Activated naive CD8-positive, alpha-beta T cell (primary cell): Measurements from ENCODE around the gene INPP1.
"Not testable (repeated sequence)": the region's sequence is repeated elsewhere in the genome, so short reads cannot be mapped to it uniquely, and the experiment has no call there.

Source experiments
- H3K27ac Mint-ChIP-seq: one replicate; pipeline ENCODE4 v1.8.0; 2021; ENCODE audit warnings: mixed read lengths
- H3K27me3 Mint-ChIP-seq: one replicate; pipeline ENCODE4 v1.8.0; 2021; ENCODE audit warnings: mixed read lengths
- H3K36me3 Mint-ChIP-seq: one replicate; pipeline ENCODE4 v1.8.0; 2021; ENCODE audit warnings: mixed read lengths
- H3K4me1 Mint-ChIP-seq: one replicate; pipeline ENCODE4 v1.8.0; 2021; ENCODE audit warnings: low read depth, mixed read lengths
- H3K4me3 Mint-ChIP-seq: one replicate; pipeline ENCODE4 v1.8.0; 2021; ENCODE audit warnings: mild to moderate bottlenecking, mixed read lengths
- H3K9me3 Mint-ChIP-seq: one replicate; pipeline ENCODE4 v1.8.0; 2021; ENCODE audit warnings: low read depth, mixed read lengths

Gene INPP1

DNA sequence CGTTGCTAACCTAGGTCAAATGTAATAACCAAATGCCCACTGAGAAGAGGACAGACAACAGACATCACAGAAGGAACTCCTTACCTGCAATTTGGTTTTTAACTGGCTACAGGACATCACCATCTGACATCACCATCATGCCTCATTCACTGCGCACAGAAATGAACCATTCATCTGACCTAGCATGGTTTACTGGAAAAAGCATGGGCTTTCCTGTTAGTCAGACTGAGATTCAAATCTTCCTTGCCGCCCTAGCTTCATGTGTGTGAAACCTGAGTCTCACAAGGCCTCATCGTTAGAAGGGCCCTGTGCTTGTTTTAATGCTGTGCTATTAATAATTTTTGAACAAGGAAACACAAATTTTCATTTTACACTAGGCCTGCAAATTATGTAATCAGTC lies 22.7 kb upstream of the INPP1 start:
- Mint-ChIP-seq H3K36me3 (no peaks in the 10 kb centered on the region), H3K27ac (peak overlapping the region; percentile 94), H3K4me1 (peaks cover 40% of the 10 kb centered on the region), H3K27me3 (peaks cover 2% of the 10 kb centered on the region), H3K4me3 (peak overlapping the region; percentile 96), H3K9me3 (no peaks in the 10 kb centered on the region)

DNA sequence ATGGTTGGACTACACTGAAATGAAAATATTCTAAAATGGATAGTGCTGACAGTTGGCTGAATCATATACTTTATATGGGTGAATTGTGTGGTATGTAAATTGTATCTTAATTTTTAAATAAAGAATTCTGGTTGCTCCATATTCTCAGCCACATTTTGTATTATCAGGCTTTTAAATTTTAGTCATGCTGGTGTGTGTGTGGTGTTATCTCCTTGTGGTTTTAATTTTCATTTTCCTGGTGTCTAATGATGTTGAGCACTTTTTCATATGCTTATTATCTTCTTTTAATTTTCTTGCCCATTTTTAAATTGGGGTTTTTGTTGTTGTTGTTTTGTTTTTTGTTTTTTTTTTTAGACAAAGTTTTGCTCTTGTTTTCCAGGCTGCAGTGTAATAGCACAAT lies 20.0 kb upstream of the INPP1 start:
- peaks cover 24% of the 10 kb centered on the region for H3K4me1 Mint-ChIP-seq
- no peak overlapping the region for H3K27ac Mint-ChIP-seq
- no peak overlapping the region for H3K4me3 Mint-ChIP-seq
- no peaks in the 10 kb centered on the region for H3K9me3 Mint-ChIP-seq
- no peaks in the 10 kb centered on the region for H3K36me3 Mint-ChIP-seq
- peaks cover 8% of the 10 kb centered on the region for H3K27me3 Mint-ChIP-seq

DNA sequence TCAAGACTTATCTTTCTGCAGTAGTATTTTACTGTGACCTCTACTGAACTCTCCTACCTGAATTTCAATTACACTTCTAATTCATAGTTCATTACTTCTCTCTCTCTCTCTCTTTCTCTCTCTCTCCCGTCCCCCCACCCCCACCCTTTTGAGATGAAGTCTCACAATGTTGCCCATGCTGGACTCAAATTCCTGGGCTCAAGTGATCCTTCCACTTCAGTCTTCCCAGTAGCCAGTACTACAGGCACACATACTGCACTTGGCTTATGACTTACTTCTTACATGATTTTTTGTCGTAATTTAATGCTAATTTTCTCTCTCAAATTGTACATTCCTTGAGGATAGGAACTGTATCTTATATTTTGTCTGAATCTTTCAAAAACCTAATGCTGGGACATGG lies 17.8 kb upstream of the INPP1 start:
- H3K27ac Mint-ChIP-seq = no peak overlapping the region
- H3K4me1 Mint-ChIP-seq = peaks cover 4% of the 10 kb centered on the region
- H3K36me3 Mint-ChIP-seq = no peaks in the 10 kb centered on the region
- no peaks in the 10 kb centered on the region for H3K9me3 Mint-ChIP-seq
- H3K4me3 Mint-ChIP-seq = no peak overlapping the region
- H3K27me3 Mint-ChIP-seq = peaks cover 14% of the 10 kb centered on the region

DNA sequence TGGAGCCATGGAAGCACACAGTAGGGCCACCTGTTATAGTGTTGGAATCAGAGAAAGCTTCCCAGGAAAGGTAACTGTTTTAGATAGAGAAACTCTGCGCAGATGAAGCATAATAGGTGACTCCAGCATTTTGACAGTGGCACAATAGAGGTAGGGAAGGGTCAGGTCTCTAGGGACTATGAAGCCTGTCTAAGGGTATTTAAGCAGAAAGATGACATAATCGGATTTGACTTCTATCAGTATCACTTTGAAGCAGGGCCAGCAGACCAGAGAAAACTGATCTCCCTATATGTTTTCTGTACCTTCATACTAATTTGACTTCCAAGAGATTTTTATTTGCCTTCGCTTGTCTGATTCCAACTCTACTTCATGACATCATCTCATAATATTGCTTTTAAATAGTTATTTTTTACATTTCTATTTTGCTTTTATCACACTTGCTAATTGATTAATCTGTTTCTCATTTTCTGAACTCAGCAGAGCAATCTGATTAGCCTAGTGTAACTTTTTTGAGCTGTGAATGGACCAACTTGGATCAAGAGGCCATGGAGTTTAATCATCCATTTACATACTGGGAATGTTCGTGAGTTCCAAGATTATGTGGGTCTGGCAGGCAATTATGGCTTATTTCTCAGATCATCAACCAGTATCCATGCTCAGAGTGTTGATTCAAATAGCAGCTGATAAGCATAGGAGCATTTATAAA lies 15.4 kb upstream of the INPP1 start:
- Mint-ChIP-seq H3K4me3 (no peak overlapping the region), H3K9me3 (no peaks in the 10 kb centered on the region), H3K27me3 (peaks cover 14% of the 10 kb centered on the region), H3K4me1 (no peaks in the 10 kb centered on the region), H3K27ac (no peak overlapping the region), H3K36me3 (no peaks in the 10 kb centered on the region)

DNA sequence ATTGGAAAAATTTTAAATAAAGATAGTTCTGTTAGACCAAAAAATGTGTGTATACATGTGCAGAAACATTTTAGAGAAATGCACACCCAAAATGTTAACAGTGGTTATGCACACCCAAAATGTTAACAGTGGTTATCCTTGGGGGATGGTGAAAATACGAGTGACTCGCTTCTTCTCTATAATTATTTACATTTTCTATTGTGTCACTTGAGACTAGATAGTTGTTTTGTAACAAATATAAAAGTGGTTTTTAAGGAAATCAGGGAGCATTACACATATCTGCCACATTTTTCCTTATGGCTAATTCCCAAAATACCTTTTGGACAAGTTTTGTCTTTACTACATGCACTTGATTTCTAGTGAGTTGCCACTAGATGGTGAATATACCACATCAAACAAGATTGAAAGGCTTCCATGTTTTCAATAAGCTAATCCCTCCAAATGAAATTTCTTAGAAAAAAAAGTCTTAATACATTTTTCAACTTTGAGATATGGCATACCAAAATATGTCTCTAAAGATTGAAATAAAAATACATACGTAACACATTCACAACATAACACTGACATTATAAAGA lies 14.7 kb upstream of the INPP1 start:
- no peaks in the 10 kb centered on the region for H3K36me3 Mint-ChIP-seq
- H3K4me1 Mint-ChIP-seq = no peaks in the 10 kb centered on the region
- H3K27me3 Mint-ChIP-seq = peaks cover 14% of the 10 kb centered on the region
- no peak overlapping the region for H3K4me3 Mint-ChIP-seq
- no peak overlapping the region for H3K27ac Mint-ChIP-seq
- H3K9me3 Mint-ChIP-seq = no peaks in the 10 kb centered on the region

DNA sequence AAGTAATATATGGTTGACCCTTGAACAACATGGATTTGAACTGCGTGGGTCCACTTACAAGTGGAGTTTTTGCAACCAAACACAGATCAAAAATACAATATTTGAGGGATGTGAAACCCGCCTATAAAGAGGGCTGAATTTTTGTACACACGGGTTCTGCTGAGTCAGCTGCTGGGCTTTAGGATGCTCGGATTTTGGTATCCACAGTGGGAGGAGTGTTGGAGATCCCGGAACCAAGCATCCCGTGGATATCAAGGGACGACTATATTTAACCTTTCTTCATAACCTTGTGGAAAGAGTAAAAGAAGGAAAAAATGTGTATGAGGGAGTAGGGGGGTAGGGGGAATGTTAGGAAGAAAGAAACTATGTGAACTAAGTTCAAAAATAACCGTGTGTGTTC lies 10.0 kb upstream of the INPP1 start:
- no peaks in the 10 kb centered on the region for H3K36me3 Mint-ChIP-seq
- no peak overlapping the region for H3K27ac Mint-ChIP-seq
- no peaks in the 10 kb centered on the region for H3K9me3 Mint-ChIP-seq
- no peak overlapping the region for H3K4me3 Mint-ChIP-seq
- H3K27me3 Mint-ChIP-seq = peaks cover 6% of the 10 kb centered on the region
- no peaks in the 10 kb centered on the region for H3K4me1 Mint-ChIP-seq

DNA sequence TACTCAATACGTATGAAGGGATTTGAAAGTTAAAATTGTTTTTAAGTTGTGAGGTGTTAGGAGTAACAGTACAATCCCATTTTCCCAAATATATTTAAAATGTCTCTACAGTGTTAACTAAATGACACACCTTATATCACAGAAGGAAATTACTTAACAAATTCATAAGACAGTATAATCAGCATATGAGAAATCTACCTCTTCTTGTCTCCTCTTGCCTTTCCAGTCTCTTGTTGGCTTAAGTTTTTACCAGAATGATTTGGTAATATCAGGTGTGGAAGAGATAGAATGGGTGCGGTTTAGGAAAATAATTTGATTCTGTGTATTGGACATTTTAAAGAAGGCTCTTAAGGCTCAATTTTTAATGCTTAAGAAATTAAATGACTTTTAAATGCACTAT lies 9.5 kb upstream of the INPP1 start:
- H3K27me3 Mint-ChIP-seq = peaks cover 6% of the 10 kb centered on the region
- H3K4me3 Mint-ChIP-seq = no peak overlapping the region
- no peak overlapping the region for H3K27ac Mint-ChIP-seq
- H3K4me1 Mint-ChIP-seq = no peaks in the 10 kb centered on the region
- H3K36me3 Mint-ChIP-seq = no peaks in the 10 kb centered on the region
- no peaks in the 10 kb centered on the region for H3K9me3 Mint-ChIP-seq

DNA sequence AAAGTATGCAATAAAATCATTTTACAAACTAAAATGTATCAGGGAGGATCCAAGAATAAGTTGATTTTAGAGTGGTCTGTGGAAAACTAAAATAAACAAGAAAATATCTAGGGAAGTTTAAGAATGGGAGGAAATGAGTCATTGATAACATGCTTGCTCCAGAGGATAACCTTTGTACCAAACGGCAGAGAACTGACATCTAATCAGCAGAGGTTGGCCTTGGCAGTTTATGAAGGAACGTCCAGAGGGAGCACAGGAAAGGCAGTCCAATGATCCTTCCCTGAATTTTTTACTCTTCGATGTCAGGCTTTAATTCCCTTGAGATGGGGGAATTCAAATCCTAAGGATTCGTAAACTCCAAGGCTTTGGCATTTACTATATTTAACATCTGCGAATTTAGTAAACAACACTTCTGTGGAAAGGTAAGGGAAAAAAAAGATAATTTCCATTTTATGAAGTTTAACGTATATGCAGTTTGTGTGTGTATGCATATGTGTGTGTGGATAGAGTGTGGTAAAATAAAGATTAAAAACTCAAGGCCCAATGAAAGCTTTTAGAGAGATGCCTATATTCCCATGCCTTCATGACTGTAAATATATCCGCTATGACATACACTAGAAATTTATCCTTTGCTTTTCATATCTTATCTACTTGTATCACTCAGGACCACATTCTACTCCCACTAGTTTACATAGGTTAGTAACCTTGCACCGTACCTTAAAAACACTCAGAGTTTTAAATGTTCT lies 8.7 kb upstream of the INPP1 start:
- Mint-ChIP-seq H3K36me3 (no peaks in the 10 kb centered on the region), H3K9me3 (no peaks in the 10 kb centered on the region), H3K4me1 (no peaks in the 10 kb centered on the region), H3K4me3 (no peak overlapping the region), H3K27me3 (peaks cover 2% of the 10 kb centered on the region), H3K27ac (no peak overlapping the region)

DNA sequence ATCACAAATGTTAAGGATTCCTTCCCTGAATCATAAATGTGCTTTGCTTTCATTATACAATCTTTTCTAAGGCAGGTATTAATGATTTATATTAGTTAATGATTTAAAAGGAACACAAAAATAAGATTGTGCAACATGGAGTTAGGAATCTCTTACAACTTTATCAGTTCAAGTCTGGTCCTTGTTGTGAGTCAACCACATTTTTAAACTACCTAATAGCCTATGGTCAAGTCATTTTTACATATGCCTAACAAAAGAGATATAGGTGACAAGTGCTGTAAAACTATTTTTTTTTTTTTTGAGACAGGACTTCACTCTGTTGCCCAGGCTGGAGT lies 8.2 kb upstream of the INPP1 start:
- H3K27ac Mint-ChIP-seq = no peak overlapping the region

DNA sequence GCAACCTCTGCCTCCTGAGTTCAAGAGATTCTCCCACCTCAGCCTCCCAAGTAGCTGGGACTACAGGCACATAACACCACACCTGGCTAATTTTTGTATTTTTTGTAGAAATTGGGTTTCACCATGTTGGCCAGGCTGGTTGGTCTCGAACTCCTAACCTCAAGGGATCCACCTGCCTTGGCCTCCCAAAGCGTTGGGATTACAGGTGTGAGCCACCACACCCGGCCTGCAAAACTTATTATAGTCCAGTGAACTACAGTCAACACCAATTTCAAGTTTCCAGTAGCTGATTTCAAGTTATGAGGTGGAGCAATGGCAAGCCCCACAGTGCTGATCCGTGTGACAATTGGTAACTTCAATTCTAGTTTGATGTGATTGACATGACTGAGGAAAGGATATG lies 7.8 kb upstream of the INPP1 start:
- not testable (repeated sequence) for H3K36me3 Mint-ChIP-seq, H3K4me1 Mint-ChIP-seq, H3K4me3 Mint-ChIP-seq, H3K27ac Mint-ChIP-seq, H3K27me3 Mint-ChIP-seq, H3K9me3 Mint-ChIP-seq

More for the DNA sequence above, 8.2 kb upstream of the INPP1 start:
- Mint-ChIP-seq H3K9me3 (no peaks in the 10 kb centered on the region), H3K4me1 (no peaks in the 10 kb centered on the region), H3K36me3 (no peaks in the 10 kb centered on the region), H3K4me3 (no peak overlapping the region), H3K27me3 (no peaks in the 10 kb centered on the region)

DNA sequence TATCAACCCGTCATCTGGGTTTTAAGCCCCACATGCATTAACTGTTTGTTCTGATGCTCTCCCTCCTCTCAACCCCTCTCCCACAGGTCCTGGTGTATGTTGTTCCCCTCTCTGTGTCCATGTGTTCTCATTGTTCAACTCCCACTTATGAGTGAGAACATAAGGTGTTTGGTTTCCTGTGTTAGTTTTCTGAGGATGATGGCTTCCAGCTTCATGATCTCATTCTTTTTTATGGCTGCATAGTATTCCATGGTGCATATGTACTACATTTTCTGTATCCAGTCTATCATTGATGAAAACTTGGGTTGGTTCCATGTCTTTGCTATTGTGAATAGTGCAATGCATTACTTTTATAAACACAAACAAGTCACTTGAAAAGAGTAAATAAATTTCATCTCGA lies 7.0 kb upstream of the INPP1 start:
- Mint-ChIP-seq H3K27ac (no peak overlapping the region), H3K27me3 (no peaks in the 10 kb centered on the region), H3K4me3 (no peak overlapping the region), H3K36me3 (no peaks in the 10 kb centered on the region), H3K9me3 (no peaks in the 10 kb centered on the region), H3K4me1 (no peaks in the 10 kb centered on the region)

DNA sequence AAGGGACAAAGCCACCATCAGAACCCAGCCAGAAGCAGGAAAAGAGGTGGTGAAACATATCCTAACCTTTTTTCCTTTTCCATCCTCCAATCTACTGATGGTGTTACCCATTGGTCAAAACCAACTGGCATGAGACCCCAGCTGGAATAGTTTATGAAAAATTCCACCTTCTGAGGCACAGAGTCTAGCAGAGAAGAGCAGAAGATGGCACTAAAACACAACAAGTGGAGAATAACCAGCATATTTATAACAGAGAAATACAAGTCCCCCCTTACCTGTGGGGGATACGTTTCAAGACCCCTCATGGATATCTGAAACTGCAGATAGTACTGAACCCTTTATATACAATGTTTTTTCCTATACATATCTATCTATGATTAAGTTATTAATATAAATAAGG lies 4.9 kb upstream of the INPP1 start:
- Mint-ChIP-seq H3K4me3 (no peak overlapping the region), H3K9me3 (no peaks in the 10 kb centered on the region), H3K4me1 (peaks cover 3% of the 10 kb centered on the region), H3K27ac (no peak overlapping the region), H3K27me3 (no peaks in the 10 kb centered on the region), H3K36me3 (no peaks in the 10 kb centered on the region)

DNA sequence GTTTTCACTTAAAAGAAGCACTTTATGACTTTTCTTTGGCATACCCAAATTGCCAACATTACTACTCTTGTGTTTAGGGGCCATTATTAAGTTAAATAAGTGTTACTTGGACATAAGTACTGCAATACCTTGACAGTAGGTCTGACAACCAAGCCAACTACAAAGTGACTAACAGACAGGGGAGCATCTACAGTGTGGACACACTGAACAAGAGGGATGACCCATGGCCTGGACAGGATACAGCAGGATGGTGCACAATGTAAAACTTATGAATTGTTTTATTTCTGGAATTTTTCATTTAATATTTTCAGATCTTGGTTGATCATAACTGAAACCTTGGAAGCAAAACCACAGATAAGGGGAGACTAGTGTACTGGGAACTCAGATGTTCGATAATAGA lies 4.0 kb upstream of the INPP1 start:
- peaks cover 6% of the 10 kb centered on the region for H3K4me1 Mint-ChIP-seq
- H3K4me3 Mint-ChIP-seq = no peak overlapping the region
- H3K36me3 Mint-ChIP-seq = no peaks in the 10 kb centered on the region
- H3K27ac Mint-ChIP-seq = no peak overlapping the region
- H3K27me3 Mint-ChIP-seq = no peaks in the 10 kb centered on the region
- no peaks in the 10 kb centered on the region for H3K9me3 Mint-ChIP-seq

DNA sequence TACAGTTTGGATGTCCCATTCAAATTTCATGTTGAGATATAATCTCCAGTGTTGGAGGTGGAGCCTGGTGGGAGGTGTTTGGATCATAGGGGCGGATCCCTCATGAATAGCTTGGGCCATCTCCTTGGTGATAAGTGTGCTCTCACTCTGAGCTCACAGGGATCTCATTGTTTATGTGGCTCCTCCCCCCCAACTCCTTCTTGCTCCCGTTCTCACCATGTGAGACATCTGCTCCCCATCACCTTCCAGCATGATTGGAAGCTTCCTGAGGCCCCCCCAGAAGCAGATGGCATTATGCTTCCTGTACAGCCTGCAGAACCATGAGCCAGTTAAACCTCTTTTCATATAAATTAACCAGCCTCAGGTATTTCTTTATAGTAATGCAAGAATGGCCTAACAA lies 3.0 kb upstream of the INPP1 start:
- Mint-ChIP-seq H3K9me3 (no peaks in the 10 kb centered on the region), H3K27ac (no peak overlapping the region)

DNA sequence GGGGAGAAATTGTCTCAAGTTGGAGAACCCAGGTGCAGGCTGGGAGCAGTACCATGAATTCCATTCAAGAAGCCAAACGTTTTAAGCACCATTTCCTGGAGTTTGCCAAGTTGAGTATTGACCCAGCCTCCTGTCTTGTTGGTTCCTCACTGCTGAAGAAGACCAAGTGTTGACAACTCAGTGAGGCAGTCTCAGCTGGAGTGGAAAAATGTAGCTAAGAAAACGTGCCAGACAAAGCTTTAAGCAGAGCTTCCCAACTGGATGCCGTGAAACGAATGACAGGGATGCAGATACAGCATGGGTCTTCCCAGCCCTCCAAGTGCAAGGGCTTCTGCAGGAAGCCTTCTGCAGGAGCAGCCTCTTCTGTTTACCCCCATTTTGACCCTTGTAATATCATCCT lies 778 bp upstream of the INPP1 start:
- H3K36me3 Mint-ChIP-seq = no peaks in the 10 kb centered on the region
- no peaks in the 10 kb centered on the region for H3K9me3 Mint-ChIP-seq
- H3K4me3 Mint-ChIP-seq = peak overlapping the region; percentile 88
- peaks cover 13% of the 10 kb centered on the region for H3K4me1 Mint-ChIP-seq
- H3K27ac Mint-ChIP-seq = no peak overlapping the region
- no peaks in the 10 kb centered on the region for H3K27me3 Mint-ChIP-seq

More for the DNA sequence above, 3.0 kb upstream of the INPP1 start:
- Mint-ChIP-seq H3K4me1 (peaks cover 11% of the 10 kb centered on the region), H3K4me3 (no peak overlapping the region), H3K27me3 (no peaks in the 10 kb centered on the region), H3K36me3 (no peaks in the 10 kb centered on the region)
